Hepatocyte (in vitro differentiated cells): ENCODE data around the gene SYNGR2. TPM values are rescaled to one million over a fixed set of nuclear protein-coding genes. Genes with fewer than 3 reads are reported as not detected.

Experiments
- DNase-seq: peaks from one replicate; pipeline ENCODE4 v3.0.0-alpha.2; 2016; ENCODE audit warnings: low spot score
- H2AFZ ChIP-seq: fragments of 200-600 bp; sonication (generic); 2 replicates; pipeline ENCODE4 v1.6.0; 2016; ENCODE audit warnings: antibody characterized with exemption, mild to moderate bottlenecking
- H3K27ac ChIP-seq: fragments of 200-600 bp; sonication (generic); 2 replicates; pipeline ENCODE4 v1.5.1; 2016; ENCODE audit warnings: mild to moderate bottlenecking
- H3K27me3 ChIP-seq: fragments of 200-600 bp; sonication (generic); 2 replicates; pipeline ENCODE4 v1.6.1; 2016
- H3K36me3 ChIP-seq: fragments of 200-600 bp; sonication (generic); replicated peaks from 2 replicates; pipeline ENCODE4 v1.5.1; 2016; ENCODE audit warnings: low read depth; ENCODE audit not compliant: insufficient read depth
- H3K4me1 ChIP-seq: fragments of 200-600 bp; sonication (generic); 2 replicates; pipeline ENCODE4 v1.5.1; 2016; ENCODE audit warnings: mild to moderate bottlenecking, moderate library complexity; ENCODE audit not compliant: insufficient read depth
- H3K4me2 ChIP-seq: fragments of 200-600 bp; sonication (generic); 2 replicates; pipeline ENCODE4 v1.6.0; 2016
- H3K4me3 ChIP-seq: fragments of 200-600 bp; sonication (generic); 2 replicates; pipeline ENCODE4 v1.5.1; 2016; ENCODE audit warnings: mild to moderate bottlenecking
- H3K79me2 ChIP-seq: fragments of 200-600 bp; sonication (generic); 2 replicates; pipeline ENCODE4 v1.6.0; 2017; ENCODE audit warnings: mild to moderate bottlenecking
- H3K9me2 ChIP-seq: fragments of 200-600 bp; sonication (generic); replicated peaks from 2 replicates; pipeline ENCODE4 v1.6.0; 2017; ENCODE audit warnings: mild to moderate bottlenecking; ENCODE audit not compliant: insufficient read depth
- H3K9me3 ChIP-seq: fragments of 200-600 bp; sonication (generic); 2 replicates; pipeline ENCODE4 v1.5.1; 2016; ENCODE audit warnings: low read depth, mild to moderate bottlenecking
- H4K20me1 ChIP-seq: fragments of 200-600 bp; sonication (generic); 2 replicates; pipeline ENCODE4 v1.6.0; 2016; ENCODE audit warnings: mild to moderate bottlenecking; ENCODE audit not compliant: insufficient read depth, poor library complexity, severe bottlenecking
- EZH2 ChIP-seq: fragments of 200-600 bp; sonication (generic); IDR thresholded peaks from 2 replicates; pipeline ENCODE4 v1.6.1; 2016; ENCODE audit warnings: antibody characterized with exemption, mild to moderate bottlenecking, borderline replicate concordance
- EZH2phosphoT487 ChIP-seq: fragments of 200-600 bp; sonication (generic); IDR thresholded peaks from one replicate; pipeline ENCODE4 v1.6.1; 2018; ENCODE audit warnings: antibody characterized with exemption, mild to moderate bottlenecking, low read depth, moderate library complexity; ENCODE audit not compliant: unreplicated experiment, severe bottlenecking
- WGBS: methylation state at CpG from one replicate; pipeline ENCODE4 v1.1.6; 2016; ENCODE audit warnings: low lambda C conversion rate; ENCODE audit errors: missing lambda C conversion rate; 5-methylcytosine and 5-hydroxymethylcytosine counted together
- polyA plus RNA-seq: library from polyadenylated mRNA; unstranded; fragments of >200 nt; fragmentation: Nextera tagmentation; extraction: Ambion mirVana; gene quantifications from 2 replicates; pipeline ENCODE4 v1.2.1, GENCODE V29; 2016
- total RNA-seq: library from RNA; depleted of rRNA; stranded (reverse); fragments of >200 nt; gene quantifications from 2 replicates; pipeline ENCODE4 v1.2.3, GENCODE V29; 2014
- TF ChIP-seq, protein P1 (sequence below): fragments of 200-600 bp; sonication (generic); IDR thresholded peaks from 2 replicates; pipeline ENCODE4 v1.5.1; 2016; ENCODE audit warnings: antibody characterized with exemption, mild to moderate bottlenecking; ENCODE audit not compliant: poor library complexity

The SYNGR2 gene
- total and polyA plus RNA-seq, 2 experiments from 2014 or later: 48.3 to 160 TPM

DNA sequence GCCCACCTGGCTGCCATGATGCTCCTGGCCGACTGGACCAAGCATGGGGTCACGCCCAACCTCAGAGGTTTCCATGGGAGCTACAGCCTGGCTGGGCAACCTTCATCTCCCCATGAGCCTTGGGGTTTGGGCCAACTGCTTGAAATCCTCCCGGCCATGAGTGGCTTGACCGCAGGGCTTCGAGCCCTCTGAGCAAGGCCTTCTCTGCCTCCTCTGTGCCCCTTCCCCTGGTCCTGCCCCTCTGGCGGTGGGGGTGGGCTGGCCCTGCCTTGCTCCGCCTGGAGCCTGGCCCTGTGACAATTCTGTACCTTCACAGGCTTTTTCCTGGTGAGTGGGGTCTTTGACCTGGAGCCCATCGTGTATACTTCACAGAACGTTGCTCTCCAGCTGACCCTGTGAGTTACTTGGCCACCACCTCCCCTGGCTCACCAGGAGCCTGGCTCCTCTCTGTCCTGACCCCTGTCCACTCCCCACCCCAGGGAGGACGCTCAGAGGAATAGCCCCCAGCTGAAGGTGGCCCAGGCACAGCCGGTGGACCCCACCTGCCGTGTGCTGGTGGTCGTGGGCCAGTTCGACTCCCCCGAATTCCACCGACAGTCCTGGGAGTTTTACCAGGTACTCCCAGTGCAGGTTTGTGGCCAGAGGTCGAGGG, 36.9 kb downstream of the SYNGR2 start:
- DNase-seq: no peak
- H2AFZ ChIP-seq: no peak overlapping the region
- no peaks in the 10 kb centered on the region for H4K20me1 ChIP-seq
- no peaks in the 10 kb centered on the region for H3K9me3 ChIP-seq
- no peaks in the 10 kb centered on the region for H3K9me2 ChIP-seq
- no peaks in the 10 kb centered on the region for H3K4me1 ChIP-seq
- TF ChIP-seq EZH2phosphoT487: no peak
- TF ChIP-seq, protein P1, sequence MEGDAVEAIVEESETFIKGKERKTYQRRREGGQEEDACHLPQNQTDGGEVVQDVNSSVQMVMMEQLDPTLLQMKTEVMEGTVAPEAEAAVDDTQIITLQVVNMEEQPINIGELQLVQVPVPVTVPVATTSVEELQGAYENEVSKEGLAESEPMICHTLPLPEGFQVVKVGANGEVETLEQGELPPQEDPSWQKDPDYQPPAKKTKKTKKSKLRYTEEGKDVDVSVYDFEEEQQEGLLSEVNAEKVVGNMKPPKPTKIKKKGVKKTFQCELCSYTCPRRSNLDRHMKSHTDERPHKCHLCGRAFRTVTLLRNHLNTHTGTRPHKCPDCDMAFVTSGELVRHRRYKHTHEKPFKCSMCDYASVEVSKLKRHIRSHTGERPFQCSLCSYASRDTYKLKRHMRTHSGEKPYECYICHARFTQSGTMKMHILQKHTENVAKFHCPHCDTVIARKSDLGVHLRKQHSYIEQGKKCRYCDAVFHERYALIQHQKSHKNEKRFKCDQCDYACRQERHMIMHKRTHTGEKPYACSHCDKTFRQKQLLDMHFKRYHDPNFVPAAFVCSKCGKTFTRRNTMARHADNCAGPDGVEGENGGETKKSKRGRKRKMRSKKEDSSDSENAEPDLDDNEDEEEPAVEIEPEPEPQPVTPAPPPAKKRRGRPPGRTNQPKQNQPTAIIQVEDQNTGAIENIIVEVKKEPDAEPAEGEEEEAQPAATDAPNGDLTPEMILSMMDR: no peak
- no peak for TF ChIP-seq EZH2
- no peaks in the 10 kb centered on the region for H3K27me3 ChIP-seq
- WGBS: 93% methylated on average over 17 of the region's 17 CpGs
- H3K4me3 ChIP-seq: no peak overlapping the region
- H3K27ac ChIP-seq: no peak overlapping the region
- no peaks in the 10 kb centered on the region for H3K36me3 ChIP-seq
- H3K79me2 ChIP-seq: no peaks in the 10 kb centered on the region
- no peak overlapping the region for H3K4me2 ChIP-seq

DNA sequence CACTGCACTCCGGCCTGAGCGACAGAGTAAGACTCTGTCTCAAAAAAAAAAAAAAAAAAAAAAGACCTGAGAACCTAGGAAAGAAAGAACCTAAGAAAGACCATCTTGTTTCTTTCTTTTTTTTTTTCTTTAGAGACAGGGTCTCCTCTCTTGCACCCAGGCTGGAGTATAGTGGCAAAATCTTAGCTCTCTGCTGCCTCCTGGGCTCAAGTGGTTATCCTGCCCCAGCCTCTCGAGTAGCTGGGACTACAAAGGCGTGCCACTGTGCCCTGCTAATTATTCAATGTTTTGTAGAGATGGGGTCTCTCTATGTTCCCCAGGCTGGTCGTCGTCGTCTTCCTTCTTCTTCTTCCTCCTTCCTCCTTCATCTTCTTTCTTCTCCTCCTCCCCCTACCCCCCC, 37.9 kb downstream of the SYNGR2 start:
- no peaks in the 10 kb centered on the region for H4K20me1 ChIP-seq
- no peak overlapping the region for H3K27ac ChIP-seq
- H3K36me3 ChIP-seq: no peaks in the 10 kb centered on the region
- no peaks in the 10 kb centered on the region for H3K4me1 ChIP-seq
- TF ChIP-seq EZH2: no peak
- TF ChIP-seq, protein P1: no peak
- no peak overlapping the region for H3K4me2 ChIP-seq
- no peaks in the 10 kb centered on the region for H3K9me2 ChIP-seq
- 85% methylated on average over 7 of the region's 7 CpGs for WGBS
- H3K9me3 ChIP-seq: no peaks in the 10 kb centered on the region
- H3K27me3 ChIP-seq: no peaks in the 10 kb centered on the region
- H3K4me3 ChIP-seq: no peak overlapping the region
- no peaks in the 10 kb centered on the region for H3K79me2 ChIP-seq
- H2AFZ ChIP-seq: no peak overlapping the region
- no peak for DNase-seq

DNA sequence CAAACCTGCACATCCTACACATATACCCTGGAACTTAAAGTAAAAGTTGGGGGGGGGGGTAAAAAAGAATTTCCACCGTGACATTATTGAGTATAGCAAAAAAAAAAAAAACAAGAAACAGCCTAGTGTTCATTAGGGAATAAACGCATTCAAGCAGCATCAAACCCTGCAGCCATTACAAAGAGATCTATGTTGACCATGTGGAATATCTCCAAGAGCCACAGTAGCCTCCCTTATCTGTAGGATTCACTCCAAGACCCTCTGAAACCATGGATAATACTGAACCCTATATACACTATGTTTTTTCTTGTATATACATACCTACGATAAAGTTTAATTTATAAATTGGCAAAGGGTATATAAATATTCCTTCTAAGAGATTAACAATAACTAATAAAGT, 40.1 kb downstream of the SYNGR2 start:
- H3K27me3 ChIP-seq: no peaks in the 10 kb centered on the region
- no peaks in the 10 kb centered on the region for H3K9me3 ChIP-seq
- H3K79me2 ChIP-seq: no peaks in the 10 kb centered on the region
- no peaks in the 10 kb centered on the region for H3K4me1 ChIP-seq
- no peaks in the 10 kb centered on the region for H4K20me1 ChIP-seq
- H3K9me2 ChIP-seq: no peaks in the 10 kb centered on the region
- no peak overlapping the region for H3K4me2 ChIP-seq
- no peak overlapping the region for H3K27ac ChIP-seq
- no peak overlapping the region for H2AFZ ChIP-seq
- 85% methylated on average over 3 of the region's 3 CpGs for WGBS
- H3K4me3 ChIP-seq: no peak overlapping the region
- H3K36me3 ChIP-seq: no peaks in the 10 kb centered on the region
- TF ChIP-seq, protein P1: no peak
- TF ChIP-seq EZH2: no peak
- no peak for TF ChIP-seq EZH2phosphoT487
- DNase-seq: no peak

DNA sequence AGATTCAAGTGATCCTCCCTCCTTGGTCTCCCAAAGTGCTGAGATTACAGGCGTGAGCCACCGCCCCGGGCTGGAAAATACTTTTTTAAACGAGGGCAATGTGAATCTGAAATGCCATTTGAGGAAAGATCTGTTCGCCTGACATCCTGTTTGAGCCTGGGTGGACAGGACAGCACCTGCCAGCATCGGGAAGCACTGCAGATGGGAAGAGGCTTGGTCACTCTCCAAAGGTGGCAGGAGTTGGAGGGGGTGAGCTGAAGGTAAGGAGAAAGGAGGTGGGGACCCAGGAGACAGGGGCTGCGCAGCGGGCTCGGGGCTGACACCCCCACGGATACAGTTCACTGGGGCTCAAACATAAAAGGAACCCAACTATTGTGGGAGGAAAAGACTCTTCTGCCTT, 41.7 kb downstream of the SYNGR2 start:
- no peak for DNase-seq
- Histone ChIP-seq H3K27ac (no peak overlapping the region), H3K9me2 (no peaks in the 10 kb centered on the region), H3K79me2 (peaks cover 10% of the 10 kb centered on the region), H3K4me2 (no peak overlapping the region), H3K36me3 (no peaks in the 10 kb centered on the region), H2AFZ (no peak overlapping the region), H3K4me1 (no peaks in the 10 kb centered on the region), H3K9me3 (no peaks in the 10 kb centered on the region), H3K4me3 (no peak overlapping the region), H4K20me1 (no peaks in the 10 kb centered on the region), H3K27me3 (no peaks in the 10 kb centered on the region)
- 92% methylated on average over 10 of the region's 10 CpGs for WGBS
- TF ChIP-seq, protein P1: no peak
- TF ChIP-seq EZH2phosphoT487 (no peak), EZH2 (no peak)
